HG02678 (cell line): ENCODE measurements around the gene GRK1.
"Not testable (repeated sequence)": the region's sequence is repeated elsewhere in the genome, so short reads cannot be mapped to it uniquely, and the experiment has no call there.

ENCODE experiments used
- ATAC-seq: cut with Tn5 transposase; IDR thresholded peaks from one replicate; pipeline ENCODE4 v1.9.1; 2021; ENCODE audit warnings: mild to moderate bottlenecking, moderate library complexity; ENCODE audit not compliant: unreplicated experiment

GRK1 gene

DNA sequence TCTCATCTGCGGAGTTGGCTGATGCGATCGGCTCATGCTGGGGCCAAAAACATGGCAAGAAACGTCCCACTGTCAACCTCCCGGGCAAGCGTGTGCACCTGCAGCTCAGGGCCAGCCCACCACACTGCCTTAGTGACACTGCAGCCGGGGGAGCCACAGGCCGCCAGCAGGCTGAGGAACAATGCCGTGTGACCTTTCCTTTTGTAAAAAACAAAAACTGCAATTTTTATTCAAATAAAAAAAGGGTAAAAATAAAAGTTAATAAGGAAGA lies 73.2 kb downstream of the GRK1 start:
- no peak for ATAC-seq

DNA sequence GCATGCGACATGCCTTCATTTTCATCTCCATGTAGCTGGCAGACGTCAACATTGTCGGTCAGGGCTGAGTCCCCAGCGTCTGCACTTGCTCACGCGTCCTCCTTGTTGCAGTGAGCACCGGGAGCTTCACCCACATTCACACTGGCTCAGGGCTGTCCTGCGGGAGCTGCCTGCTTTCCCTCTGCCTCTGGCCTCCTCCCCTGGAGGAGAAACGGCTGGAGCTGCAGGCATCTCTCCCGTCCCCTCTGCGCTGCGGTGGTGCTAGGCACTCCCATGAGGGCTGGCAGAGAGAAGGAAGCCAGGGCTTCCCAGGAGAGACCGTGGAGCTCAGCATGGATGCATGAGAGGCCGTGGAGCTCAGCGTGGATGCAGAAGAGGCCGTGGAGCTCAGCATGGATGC lies 73.6 kb downstream of the GRK1 start:
- ATAC-seq = no peak

DNA sequence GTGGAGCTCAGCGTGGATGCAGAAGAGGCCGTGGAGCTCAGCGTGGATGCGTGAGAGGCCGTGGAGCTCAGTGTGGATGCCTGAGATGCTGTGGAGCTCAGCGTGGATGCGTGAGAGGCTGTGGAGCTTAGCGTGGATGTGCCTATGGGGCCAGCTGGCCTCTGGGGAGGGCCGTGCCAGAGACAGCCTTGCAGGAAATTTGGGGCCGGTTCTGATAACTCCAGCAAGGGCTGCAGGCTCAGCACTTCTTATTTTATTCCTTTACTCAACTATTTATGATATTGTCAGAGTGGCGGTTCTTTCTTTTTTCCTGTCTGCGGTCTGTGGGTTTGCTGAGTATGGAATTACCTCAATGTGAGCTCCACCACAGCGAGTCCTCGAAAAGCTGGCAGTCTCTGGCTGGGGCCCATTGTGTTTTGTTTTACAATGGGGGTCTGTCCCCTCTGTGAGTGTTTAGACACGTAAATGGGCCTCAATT lies 74.2 kb downstream of the GRK1 start:
- ATAC-seq = no peak

DNA sequence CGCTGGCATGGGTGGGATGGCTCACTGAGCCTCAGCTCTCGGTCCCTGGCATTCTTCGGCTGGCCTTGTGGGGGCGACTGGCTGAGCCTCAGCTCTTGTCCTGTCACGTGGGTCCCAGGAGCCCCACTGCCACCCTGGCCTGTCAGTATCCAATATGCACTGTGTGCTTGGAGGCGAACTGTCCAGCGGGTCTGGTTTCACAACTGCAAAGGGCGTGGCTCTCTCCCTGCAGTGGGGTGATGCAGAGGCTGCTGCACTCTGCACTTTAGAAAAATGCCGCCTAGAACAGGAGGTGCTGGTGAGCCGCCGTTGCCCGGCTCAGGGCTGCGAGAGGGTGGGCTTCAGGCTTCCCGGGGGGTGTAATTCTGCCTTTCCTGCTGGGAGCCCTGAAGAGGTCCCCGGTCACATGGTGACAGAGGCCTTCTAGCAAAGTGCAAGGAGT lies 75.0 kb downstream of the GRK1 start:
- ATAC-seq = no peak

DNA sequence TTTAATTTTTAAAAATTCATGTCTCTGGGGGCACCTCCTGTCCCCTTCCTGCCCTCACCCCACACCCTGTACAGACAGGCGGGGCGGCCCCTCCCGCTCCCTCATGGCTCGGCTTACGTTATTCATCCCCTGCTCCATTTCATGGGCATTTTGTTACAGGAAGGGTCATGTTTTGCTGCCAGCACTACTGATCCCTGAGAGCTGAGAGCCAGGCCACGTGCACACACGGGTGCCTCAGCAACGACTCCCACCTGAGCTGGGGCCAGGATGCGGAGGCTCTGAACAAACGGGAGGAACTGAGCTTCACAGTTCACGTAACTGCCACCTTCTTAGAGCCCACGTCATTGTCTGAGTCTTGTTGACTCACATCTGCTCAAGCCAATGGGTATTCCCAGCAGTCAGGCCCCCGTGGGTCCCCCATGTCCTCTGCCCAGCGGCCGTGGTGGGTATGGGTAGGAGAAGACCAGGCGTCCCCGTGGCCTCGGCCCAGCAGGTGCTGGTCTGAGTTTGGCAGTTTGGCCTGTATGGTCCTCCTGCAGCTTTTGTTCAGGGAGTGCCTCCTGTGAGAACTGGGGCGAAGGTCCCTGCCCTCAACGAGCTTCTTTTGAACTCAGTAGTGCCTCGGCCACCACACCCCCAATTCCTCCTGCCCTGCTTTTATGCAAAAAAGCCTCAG lies 75.6 kb downstream of the GRK1 start:
- no peak for ATAC-seq

DNA sequence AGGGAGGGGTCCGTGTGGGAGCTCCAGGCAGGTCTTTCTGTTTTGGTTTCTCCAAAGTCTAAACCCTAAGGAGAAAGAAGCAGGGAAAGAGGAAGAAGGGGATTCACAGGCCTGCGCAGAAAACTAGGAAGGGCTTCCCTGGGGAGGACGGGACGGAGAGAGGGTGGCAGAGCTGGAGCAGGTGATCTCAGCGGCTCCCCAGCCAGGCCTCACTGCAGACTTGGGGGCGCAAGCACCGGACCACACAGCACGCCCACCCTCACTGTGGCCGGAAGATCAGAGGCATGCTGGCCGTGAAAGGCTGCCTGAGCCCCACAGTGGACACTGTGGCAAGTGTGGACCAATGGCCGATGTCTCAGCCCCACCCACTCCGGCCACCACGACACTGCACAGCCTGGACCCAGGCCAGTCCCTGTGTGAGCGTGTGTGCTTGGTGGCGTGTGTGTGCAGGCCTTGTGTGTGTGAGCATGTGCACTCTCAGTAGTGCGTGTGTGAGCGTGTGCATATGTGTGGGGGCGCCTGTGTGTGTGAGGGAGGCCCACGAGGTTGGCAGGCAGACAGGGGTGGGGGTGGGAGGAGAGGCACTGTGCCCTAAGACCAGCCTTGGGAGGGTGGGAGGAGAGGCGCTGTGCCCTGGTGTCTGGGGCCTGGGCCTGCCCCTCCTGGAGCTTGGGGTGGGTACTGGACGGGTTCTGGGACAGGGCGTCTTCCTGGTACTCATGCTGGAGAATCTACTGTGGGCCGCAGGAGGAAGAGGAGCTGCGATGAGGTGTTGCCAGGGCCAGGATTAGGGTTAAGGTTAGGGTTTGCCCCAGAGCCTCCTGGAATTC lies 76.6 kb downstream of the GRK1 start:
- no peak for ATAC-seq

DNA sequence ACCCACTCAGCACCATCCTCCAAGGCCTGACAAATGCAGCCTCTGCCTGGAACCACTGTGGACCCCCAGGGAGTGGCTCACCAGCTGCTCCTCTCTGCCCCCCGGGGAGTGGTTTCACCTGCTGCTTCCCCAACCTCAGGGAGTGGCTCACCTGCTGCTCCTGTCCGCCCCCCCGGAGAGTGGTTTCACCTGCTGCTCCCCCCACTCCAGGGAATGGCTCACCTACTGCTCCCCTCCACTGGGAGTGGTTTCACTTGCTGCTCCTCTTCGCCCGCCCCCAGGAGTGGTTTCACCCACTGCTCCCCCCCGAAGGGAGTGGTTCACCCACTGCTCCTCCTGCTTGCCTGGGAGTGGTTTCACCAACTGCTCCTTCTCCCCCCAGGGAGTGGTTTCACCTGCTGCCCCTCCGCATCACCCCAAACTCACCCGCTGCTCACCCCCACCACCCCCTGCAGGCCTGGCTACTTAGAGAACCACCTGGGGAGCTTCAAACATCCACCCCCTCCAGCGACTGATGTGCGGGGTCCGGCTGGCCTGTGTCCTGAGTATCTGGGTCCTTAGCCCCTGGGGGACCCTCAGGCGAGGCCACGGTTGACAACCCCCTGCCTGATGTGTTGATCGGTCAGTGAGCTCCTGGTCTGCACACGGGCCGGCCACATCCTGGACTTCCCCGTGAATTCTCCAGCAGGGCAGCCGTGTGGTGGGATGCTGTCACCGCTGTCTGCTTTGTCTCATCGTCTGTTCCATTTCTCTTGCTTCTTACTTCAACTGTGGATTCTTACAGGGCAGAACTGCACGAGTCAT lies 77.4 kb downstream of the GRK1 start:
- no peak for ATAC-seq

DNA sequence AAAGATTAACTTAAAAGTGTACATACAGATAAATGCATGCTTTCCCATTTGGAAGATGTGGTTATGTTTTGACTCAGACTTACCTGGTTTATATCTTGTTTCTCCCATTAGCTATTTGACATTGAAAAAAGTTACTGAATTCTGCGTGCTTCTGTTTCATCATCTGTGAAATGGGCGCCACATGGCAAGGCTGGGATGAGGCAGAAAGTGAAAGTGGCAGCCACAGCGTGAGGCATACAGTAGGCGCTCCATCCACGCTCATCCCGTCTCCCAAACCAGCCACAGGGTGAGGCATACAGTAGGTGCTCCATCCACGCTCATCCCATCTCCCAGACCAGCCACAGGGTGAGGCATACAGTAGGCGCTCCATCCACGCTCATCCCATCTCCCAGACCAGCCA lies 78.0 kb downstream of the GRK1 start:
- no peak for ATAC-seq

DNA sequence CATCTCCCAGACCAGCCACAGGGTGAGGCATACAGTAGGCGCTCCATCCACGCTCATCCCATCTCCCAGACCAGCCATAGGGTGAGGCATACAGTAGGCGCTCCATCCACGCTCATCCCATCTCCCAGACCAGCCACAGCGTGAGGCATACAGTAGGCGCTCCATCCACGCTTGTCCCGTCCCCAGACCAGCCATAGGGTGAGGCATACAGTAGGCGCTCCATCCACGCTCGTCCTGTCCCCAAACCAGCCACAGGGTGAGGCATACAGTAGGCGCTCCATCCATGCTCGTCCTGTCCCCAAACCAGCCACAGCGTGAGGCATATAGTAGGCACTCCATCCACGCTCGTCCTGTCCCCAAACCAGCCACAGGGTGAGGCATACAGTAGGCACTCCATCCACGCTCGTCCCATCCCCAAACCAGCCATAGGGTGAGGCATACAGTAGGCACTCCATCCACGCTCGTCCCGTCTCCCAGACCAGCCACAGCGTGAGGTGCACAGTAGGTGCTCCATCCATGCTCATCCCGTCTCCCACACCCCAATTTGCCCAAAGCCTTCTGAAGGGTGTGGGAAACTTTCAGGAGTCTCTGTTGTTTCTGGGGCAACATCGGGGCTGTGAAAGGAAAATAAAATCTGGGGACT lies 78.6 kb downstream of the GRK1 start:
- ATAC-seq = not testable (repeated sequence)

DNA sequence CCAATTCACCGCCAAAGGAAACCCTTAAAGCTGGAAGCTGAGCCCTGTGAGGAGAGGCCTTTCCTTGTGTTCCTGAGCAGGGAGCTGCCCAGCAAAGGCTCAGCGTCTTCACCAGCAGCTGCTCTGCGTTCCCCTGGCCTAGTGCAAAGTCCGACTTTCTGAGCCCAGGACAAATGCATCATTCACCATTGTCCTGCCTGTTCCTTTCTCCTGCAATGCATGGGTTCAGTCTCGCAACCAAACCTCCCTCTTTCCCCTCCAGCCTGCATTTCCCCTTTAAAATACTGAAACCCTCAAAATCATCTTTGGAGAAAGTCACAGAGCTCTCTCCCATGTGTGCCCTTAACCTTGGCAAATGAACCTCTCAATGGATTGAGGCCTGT lies 79.1 kb downstream of the GRK1 start:
- ATAC-seq = no peak

DNA sequence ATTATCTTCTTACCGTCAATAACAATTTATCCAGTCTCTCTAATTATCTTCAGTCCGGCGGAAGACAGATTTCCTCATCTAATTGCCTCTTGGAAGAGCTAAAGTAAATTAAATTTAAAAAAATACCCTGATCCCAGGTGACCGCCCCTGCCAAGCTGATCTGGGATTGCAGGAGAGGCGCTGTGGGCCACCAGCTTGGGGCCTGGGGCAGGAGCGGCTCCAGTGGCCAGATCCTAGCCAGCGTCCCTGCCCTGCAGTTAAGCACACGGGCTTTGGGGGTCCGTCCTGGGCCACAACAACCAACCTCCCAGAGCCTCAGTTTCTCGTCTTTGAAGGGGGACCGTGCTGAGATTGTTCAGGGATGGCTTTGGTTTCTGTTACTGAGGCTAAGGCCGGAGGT lies 79.7 kb downstream of the GRK1 start:
- ATAC-seq = no peak

DNA sequence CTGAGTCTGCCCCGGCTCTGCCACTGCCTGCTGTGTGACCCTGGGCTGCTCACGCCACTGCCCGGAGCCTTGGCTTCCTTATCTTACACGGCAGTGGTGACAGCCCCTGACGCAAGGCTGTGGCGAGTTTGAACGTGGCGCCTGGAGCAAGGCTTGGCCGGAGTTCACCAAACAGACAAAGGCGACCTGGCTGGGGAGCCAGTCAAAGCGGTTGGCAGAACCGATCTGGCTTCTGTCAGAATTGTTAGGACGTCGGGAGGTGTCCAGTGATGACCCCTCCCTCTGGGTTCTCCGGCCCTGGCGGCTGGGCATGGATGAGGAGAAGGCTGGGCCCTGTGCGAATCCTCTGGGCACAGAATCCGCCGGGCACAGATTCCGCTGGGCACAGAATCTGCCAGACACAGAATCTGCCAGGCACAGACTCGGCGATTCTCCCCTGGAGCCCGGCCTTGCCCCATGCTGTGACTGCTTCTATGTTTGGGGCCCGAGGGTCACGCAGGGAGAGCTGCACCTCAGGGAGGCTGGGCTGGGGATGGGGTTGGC lies 80.3 kb downstream of the GRK1 start:
- no peak for ATAC-seq

DNA sequence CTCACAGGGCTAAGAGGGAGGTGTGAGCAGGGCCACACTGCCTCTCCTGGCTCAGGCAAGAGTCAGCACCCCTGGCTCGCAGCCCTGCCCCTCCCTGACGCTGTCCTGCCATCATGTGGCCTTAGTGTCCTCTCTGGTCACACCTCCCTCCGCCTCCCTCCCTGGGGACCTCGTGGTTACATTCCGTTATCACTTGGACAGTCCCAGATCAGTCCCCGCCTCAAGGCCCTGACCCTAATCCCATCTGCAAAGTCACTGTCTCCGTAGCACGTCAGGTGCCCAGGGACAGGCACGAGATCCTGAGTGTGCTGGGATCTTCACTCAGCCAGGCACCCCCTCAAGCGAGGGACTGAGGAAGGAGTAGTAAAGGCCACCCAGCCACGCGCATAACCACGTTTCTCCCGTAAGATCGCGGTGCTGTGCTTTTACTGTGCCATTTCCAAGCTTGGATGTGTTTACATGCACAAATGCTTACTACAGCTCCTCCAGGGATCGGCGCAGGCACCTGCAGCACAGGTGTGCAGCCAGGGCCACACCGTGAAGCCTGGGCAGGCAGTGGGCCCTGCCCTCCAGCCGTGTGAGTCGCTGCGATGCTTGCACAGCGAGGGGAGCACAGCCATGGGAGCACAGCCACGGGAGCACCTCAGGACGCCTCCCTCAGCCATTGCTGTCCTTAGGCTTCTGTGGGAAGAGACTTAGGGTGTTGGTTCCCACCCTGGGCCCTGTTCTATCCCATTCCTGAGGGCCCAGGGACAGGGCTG lies 81.3 kb downstream of the GRK1 start:
- ATAC-seq = no peak

DNA sequence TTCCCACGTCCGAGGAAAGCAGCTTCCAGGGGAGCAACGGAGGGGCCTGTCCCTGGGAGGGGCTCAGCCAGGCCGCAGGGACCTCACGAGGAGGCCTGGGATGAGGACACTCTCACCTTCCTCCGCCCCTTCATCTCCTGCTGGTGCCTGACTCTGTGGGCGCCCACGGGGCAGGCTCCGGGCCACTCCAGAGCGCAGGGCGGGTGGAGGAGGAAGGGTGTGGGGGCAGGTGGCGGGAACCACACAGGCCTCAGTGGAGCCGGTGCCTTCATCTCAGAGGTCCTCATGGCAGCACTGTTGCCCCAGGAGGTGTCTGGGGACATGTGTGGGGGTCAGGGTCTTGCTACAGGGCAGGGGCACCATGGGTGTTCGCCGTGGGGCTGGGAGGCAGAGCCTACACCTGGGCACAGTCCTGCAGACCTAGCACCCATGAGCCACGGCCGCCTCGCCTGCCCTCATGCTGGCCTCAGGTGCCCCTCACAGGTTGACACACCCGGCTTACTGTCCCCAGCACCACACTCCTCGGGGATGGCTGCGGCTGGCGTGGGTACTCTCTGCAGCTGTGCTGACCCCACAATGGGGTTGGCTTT lies 81.9 kb downstream of the GRK1 start:
- no peak for ATAC-seq

DNA sequence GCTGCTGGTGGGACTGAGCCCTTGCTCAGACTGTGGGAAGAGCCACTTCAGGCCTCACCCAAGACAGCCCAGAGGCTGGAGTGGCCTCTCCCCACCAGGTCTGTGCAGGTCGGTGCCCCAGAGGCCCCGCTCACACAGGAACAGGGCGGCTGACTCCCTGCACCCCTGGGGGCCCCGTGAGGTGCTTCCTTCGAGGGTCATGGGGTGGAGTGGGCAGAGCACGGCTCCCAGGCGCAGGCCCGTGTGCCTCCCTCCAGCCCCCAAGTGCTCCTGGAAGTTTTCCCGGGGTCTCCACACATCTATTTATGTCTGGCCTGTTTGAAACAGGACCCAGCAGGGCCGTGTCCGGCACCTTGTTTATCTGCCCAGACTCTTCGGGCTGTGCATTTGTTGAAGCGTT lies 82.5 kb downstream of the GRK1 start:
- ATAC-seq = no peak

DNA sequence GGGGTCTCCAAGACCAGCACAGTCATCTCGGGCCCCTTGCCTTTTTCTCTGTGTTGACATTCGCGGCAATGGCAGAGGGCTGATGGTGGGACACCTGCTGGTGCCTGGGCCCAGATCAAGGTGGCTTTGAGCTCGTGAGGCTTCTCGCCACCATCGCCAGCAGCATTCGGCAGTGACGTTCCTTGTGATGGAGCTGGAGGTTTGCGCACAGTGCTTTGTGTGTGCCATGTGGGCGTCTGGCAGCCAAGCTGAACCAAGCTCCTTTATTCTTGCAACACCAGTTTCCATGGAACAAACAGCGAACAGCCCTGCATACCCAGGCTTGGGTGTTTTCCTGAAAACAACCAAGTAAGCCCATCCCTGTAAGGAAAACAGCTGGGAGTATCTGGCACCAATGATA lies 82.9 kb downstream of the GRK1 start:
- ATAC-seq = no peak

DNA sequence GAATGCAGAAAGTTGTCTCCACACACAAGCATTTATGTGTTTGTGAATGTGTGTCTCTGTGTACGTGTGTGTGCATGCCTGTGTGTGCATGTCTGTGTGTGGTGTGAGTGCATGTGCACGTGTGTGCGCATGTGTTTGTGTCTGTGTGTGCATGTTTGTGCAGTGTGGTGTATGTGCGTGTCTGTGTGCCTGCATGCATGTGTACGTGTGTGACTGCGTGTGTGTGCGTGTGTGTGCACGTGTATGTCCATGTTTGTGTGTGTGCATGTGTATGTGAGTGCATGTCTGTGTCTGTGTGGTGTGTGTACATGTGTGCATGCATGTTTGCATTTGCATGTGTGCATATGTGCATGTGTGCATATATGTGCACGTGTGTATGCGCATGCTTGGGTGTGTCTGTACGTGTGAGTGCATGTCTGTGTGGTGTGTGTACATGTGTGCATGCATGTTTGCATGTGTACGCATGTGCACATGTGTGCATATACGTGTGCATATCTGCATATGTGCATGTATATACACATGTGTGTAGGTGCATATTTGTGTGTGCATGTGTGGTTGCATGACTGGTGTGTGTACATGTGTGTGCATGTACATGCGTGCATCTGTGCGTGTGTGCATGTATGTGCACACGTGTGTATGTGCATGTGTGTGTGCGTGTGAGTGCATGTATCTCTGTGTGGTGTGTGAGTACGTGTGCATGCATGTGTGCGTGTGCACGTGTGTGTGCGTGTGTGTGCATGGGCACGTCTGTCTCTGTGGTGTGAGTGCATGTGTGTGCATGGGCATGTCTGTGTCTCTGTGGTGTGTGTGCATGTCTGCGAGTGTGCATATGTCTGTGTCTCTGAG lies 83.8 kb downstream of the GRK1 start:
- ATAC-seq = no peak

DNA sequence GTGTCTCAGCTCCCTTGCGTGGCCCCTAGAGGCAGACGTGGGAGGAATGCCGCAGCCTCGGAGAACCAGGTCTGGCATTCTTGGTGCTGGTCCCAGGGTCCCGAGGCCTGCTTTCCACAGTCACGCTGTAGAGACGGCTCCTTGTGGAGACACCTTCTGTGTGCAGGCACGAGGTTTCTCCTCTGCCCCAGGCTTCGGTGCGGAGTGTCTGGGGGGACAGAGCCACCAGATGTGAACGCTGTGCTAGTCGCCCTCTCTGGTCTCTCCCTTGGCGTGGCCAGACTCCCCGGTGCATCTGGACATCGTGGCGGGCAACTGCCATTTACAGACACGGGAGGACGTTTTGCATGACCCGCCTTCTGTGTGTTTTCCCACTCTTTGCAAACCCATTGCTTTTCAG lies 84.5 kb downstream of the GRK1 start:
- ATAC-seq = no peak
